ENCODE data around the gene RNF180.

DNA sequence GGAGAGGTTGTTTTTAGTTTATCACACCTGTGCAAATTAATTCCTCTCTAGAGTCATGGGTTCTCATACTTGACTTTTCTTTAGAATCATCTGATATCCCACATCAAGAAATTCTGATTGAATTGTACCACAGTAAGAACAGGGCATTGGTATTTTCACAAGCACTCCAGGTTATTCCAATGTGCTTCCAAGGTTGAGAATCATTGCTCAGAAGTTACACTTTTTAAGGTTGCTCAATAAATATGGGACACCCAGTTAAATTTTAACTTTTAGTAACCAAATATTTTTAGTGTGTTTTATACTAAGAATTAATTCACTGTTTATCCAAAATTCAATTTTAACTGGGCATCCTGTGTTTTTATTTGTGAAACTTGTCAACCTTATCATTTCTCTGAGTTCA, 2.5 kb upstream of the RNF180 start:
- TF ChIP-seq, protein P1, sequence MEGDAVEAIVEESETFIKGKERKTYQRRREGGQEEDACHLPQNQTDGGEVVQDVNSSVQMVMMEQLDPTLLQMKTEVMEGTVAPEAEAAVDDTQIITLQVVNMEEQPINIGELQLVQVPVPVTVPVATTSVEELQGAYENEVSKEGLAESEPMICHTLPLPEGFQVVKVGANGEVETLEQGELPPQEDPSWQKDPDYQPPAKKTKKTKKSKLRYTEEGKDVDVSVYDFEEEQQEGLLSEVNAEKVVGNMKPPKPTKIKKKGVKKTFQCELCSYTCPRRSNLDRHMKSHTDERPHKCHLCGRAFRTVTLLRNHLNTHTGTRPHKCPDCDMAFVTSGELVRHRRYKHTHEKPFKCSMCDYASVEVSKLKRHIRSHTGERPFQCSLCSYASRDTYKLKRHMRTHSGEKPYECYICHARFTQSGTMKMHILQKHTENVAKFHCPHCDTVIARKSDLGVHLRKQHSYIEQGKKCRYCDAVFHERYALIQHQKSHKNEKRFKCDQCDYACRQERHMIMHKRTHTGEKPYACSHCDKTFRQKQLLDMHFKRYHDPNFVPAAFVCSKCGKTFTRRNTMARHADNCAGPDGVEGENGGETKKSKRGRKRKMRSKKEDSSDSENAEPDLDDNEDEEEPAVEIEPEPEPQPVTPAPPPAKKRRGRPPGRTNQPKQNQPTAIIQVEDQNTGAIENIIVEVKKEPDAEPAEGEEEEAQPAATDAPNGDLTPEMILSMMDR (IDR thresholded peaks at IDR 0.05) = no peak
- TF ChIP-seq POLR2A (IDR thresholded peaks at IDR 0.05) (no peak), EP300 (IDR thresholded peaks at IDR 0.05) (no peak)
